DMS153 (cell line): ENCODE measurements around the gene OR8G1.
"Not testable (repeated sequence)": the region's sequence is repeated elsewhere in the genome, so short reads cannot be mapped to it uniquely, and the experiment has no call there.

Experiments
- DNase-seq: peaks from one replicate; lab custom pipeline; 2025; lab: John Stamatoyannopoulos, UW

Gene OR8G1

GRCh38 chr11:124238512-124238911 lies 2.4 kb upstream of the OR8G1 start:
- no peak for DNase-seq

DNA sequence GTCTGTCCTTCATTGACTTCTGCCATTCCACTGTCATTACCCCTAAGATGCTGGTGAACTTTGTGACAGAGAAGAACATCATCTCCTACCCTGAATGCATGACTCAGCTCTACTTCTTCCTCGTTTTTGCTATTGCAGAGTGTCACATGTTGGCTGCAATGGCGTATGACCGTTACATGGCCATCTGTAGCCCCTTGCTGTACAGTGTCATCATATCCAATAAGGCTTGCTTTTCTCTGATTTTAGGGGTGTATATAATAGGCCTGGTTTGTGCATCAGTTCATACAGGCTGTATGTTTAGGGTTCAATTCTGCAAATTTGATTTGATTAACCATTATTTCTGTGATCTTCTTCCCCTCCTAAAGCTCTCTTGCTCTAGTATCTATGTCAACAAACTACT lies 9.0 kb downstream of the OR8G1 start:
- DNase-seq = not testable (repeated sequence)

DNA sequence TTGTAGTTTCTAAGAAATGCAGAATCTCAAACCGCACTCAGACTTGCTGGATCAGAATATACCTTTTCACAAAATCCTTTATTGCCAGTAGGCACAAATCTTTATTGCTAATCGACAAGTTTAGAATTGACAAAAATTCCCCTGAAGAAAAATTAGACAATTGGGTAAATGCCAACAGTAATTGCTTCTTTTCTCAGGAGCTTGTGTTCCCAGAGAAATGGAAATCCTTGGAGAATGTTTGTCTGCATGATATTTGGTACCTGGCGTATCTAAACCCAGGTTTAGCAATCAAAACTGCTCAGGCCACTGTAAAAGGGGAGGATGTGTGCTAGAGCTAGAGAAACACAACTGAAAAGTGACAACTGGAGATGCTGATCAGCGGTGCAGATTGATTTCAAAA lies 15.2 kb downstream of the OR8G1 start, which contains the start of gene OR8G5:
OR8G5 (plus strand) TSS at position 301 of the 400 bp plus-strand sequence. CDS start 8,556 bp downstream, outside the sequence.
- no peak for DNase-seq

GRCh38 chr11:124265041-124265440 lies 24.1 kb downstream of the OR8G1 start:
- not testable (repeated sequence) for DNase-seq

GRCh38 chr11:124270886-124271285 lies 30.0 kb downstream of the OR8G1 start:
- not testable (repeated sequence) for DNase-seq

GRCh38 chr11:124274000-124274399 lies 33.1 kb downstream of the OR8G1 start:
- DNase-seq = no peak

- no peak for DNase-seq
Observed at GRCh38 chr11:124276081-124276480, 35.2 kb downstream of the OR8G1 start.

DNA sequence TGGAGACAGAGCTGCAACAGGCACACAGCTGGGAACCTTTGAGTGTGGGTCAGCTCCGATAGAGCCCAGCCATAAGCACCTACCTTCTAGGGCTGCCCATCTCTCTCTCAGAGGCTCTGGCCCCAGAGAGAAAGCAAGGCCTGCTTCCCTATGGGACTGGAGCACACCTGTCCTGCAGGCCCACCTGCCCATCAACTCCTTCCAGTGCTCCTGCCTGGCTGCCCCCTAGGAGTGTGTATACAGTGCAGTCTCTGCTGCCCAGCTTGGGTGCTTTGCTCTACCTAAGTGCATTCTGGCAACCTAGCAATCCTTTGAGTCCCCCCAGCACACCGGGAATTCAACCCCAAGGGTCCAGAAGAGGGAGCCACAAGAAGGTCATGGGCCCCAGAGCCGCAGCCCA lies 36.3 kb downstream of the OR8G1 start:
- DNase-seq = no peak

DNA sequence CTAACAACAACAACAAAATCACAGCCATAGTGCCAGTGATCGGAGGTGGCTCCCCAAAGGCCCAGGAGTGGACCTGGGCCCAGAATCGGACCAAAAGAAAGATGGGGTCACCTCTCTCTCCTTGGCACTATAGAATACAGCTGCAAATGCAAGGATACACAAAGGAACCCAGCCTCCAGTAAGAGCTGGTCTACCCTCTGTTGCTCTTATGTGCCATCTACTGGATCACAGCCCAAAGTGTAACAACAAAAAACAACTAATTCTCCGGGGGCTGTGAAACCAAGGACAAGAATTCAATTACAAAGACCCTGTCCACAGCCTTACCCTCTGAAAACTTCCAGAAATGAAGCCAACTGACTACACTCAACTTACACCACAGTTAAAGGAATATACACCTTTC lies 36.9 kb downstream of the OR8G1 start:
- DNase-seq = no peak

- DNase-seq = no peak
Observed at GRCh38 chr11:124278261-124278660, 37.4 kb downstream of the OR8G1 start.

DNA sequence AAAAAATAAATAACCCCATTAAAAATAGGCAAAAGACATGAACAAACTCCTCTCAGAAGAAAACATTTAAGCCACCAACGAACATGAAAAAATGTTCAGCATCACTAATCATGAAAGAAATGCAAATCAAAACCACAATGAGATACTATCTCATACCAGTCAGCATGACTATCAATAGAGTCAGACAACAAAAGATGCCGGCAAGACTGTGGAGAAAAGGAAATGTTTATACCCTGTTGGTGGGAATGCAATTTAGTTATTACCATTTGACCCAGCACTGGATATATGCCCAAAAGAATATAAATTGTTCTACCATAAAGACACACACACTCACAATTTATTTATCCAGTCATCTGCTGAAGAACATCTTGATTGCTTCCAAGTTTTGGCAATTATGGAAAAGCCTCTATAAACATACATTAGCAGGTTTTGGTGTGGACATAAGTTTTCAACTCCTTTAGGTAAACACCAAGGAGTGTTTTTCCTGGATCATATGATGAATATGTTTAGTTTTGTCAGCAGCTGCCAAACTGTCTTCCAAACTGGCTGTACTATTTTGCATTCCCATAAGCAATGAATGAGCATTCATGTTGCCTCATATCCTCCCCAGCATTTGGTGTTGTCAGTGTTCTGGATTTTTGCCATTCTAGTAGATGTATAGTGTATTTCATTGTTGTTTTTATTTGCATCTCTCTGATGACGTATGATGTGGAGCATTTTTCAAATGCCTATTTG lies 44.9 kb downstream of the OR8G1 start:
- peak; percentile 33 for DNase-seq

DNA sequence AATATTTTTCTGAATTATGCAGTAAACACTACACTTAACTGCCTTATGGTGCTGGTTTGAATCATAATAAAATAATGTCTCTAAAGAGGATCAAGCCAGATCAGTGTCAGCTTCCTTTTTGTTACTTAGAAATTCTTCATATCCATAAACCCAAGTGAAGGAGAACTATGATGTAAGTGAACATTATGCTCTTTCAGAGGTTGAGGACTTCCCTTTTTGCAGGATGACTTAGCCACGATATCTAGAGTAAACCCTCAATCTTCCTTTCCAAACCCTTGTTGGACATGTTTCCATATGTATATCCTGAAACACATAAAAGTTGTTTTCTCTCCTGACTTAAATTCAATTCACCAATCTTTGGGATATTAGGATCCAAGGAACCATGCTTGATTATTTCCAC lies 53.8 kb downstream of the OR8G1 start:
- DNase-seq = no peak

- DNase-seq = no peak
Observed at GRCh38 chr11:124296016-124296415, 55.1 kb downstream of the OR8G1 start.

DNA sequence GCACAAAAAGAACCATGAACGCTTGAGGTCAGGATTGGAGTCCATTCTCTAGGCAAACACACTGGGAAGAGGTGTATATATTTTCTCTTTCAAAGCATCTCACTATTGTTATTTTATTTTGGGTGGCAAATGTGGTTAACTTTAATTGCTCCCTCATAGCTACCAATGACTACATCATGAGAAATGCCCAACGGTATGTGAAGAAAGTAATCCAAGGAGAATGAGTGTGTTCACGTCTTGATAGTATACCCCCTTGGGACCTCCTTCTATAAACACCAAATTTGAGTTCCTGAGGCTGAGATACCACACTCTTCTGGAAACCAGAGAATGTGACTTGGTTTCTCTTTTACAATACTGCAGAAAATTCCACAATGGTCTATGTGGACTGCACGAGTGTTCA lies 57.0 kb downstream of the OR8G1 start:
- no peak for DNase-seq

- no peak for DNase-seq
Observed at GRCh38 chr11:124301548-124301947, 60.7 kb downstream of the OR8G1 start.

- DNase-seq = no peak
Observed at GRCh38 chr11:124302347-124303125, 61.6 kb downstream of the OR8G1 start.
